C4-2B (cell line): ENCODE measurements around the gene PPIL1.

Experiments used
- H3K27ac ChIP-seq: fragments of 450-650 bp; 2 replicates; pipeline ENCODE4 v1.5.1; 2017
- CTCF ChIP-seq: fragments of 450-650 bp; conservative IDR thresholded peaks from 2 replicates; pipeline ENCODE4 v1.5.1; 2017; ENCODE audit warnings: mild to moderate bottlenecking
- ZFX ChIP-seq: fragments of 450-650 bp; IDR thresholded peaks from 2 replicates; pipeline ENCODE4 v1.6.1; 2017

Gene PPIL1

DNA sequence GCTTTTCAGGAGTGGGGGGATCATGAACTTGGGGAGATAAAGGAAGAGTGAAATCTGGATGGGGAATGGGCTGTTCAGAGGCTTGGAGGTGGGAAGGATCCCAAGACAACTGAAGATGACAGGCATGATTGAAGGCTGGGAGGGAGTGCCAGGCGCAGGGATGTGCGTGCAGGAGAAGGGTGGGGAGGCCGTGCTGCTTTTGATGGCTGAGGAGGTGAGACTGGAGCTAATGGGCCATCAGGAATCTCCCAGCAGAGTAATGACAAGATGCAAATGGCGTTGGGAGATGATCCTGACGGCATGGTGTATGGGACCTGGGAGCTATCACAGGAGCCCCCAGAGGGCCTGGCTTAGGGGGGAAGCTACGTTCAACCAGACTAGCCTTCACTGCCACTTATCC, 36.9 kb downstream of the PPIL1 start:
- H3K27ac ChIP-seq, result no peak overlapping the region
- TF ChIP-seq CTCF (no peak), ZFX (no peak)

- H3K27ac ChIP-seq, result no peak overlapping the region
- TF ChIP-seq CTCF (no peak), ZFX (no peak)
Observed at GRCh38 chr6:36837022-36837339, 37.6 kb downstream of the PPIL1 start.

GRCh38 chr6:36836111-36837021, 38.2 kb downstream of the PPIL1 start:
- H3K27ac ChIP-seq, result no peak overlapping the region
- TF ChIP-seq ZFX, result no peak
- no peak for TF ChIP-seq CTCF

DNA sequence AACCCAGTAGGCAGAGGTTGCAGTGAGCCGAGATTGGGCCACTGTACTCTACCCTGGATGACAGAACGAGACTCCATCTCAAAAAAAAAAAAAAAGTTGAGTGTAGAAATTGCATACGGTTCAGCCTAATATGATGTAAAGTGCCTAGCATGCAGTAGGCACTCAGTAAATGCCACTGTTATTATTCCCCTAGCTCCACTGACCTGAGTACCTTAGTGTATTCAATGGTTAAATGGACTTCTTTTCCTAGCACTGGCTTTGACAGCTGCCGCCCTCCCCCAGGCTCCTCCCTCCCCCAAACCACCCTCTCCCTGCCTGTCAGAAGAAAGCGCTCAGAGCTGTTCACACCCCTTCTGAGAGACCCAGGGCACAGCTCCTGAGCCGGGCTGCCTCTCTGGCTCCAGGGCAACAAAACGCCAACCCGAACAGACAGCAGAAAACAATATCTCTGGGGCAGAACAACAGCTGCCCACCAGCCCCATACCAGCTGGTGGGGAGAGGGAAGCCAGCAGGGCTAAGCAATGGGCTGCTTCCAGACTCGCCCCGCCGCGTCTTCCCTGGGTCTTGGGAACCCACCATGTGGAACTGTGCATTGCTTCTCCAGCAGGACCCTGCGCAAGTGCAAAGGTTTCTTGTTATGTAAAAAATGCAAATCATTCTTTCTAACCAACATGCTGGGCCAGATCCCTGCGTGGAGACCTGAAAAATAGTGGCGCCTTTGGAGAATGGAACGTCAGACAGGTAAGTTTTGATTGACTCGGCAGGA, 39.8 kb downstream of the PPIL1 start:
- no peak overlapping the region for H3K27ac ChIP-seq
- no peak for TF ChIP-seq CTCF
- no peak for TF ChIP-seq ZFX

- no peak overlapping the region for H3K27ac ChIP-seq
- TF ChIP-seq CTCF, result no peak
- no peak for TF ChIP-seq ZFX
Observed at GRCh38 chr6:36833182-36833789, 41.3 kb downstream of the PPIL1 start.

GRCh38 chr6:36832313-36832712, 42.3 kb downstream of the PPIL1 start:
- no peak overlapping the region for H3K27ac ChIP-seq
- TF ChIP-seq ZFX, result no peak
- no peak for TF ChIP-seq CTCF

DNA sequence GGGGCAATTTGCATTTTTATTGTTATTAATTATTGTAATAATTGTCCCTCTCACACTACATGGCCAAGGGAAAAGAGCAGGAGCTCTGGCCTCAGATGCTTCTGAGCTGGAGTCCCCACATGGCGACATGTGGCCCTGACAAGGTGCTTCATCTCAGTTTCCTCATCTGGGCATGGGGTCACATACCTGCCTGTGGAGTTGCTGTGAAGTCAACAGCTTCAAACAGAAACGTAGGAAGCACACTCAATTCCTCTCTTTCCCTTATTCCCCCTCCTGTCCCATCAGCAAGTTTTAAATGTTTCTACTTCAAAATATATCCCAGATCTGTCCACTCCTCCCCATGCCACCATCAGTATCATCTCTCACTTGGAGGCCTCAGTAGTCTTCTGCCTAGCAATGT, 44.0 kb downstream of the PPIL1 start:
- H3K27ac ChIP-seq, result peak overlapping the region; percentile 49
- TF ChIP-seq CTCF, result no peak
- TF ChIP-seq ZFX, result no peak
